WTC11 (cell line): ENCODE measurements around the gene SLC8A3. TPM values are rescaled to one million over a fixed set of nuclear protein-coding genes. Genes with fewer than 3 reads are reported as not detected.

Experiments used
- ATAC-seq: fragments of 200-7000 bp; cut with Tn5 transposase; 2 replicates; pipeline ENCODE4 v1.10.0; 2021; ENCODE audit warnings: mild to moderate bottlenecking, moderate library complexity
- CTCF ChIA-PET: fragments of 300-600 bp; sonication (Branson Sonifier 250); formaldehyde crosslinking; loops from one replicate; lab custom pipeline; 2021; ENCODE audit warnings: antibody characterized with exemption; lab: Charles Lee
- POLR2A ChIA-PET: fragments of 350-600 bp; sonication (Branson Sonifier 250); formaldehyde crosslinking; loops from one replicate; lab custom pipeline; 2021; ENCODE audit warnings: antibody characterized with exemption; lab: Charles Lee
- DNase-seq: peaks from one replicate; pipeline ENCODE4 v3.0.0; 2021; ENCODE audit warnings: low spot score
- H3K27ac Mint-ChIP-seq: 2 replicates; pipeline ENCODE4 v1.8.0; 2021; ENCODE audit warnings: mixed read lengths
- H3K27me3 Mint-ChIP-seq: 2 replicates; pipeline ENCODE4 v1.8.0; 2021; ENCODE audit warnings: low read depth, mild to moderate bottlenecking, moderate library complexity, mixed read lengths
- H3K36me3 Mint-ChIP-seq: 2 replicates; pipeline ENCODE4 v1.8.0; 2021; ENCODE audit warnings: mixed read lengths
- H3K4me1 Mint-ChIP-seq: 2 replicates; pipeline ENCODE4 v1.8.0; 2022; ENCODE audit warnings: mixed read lengths
- H3K4me3 Mint-ChIP-seq: 2 replicates; pipeline ENCODE4 v1.8.0; 2021; ENCODE audit warnings: mild to moderate bottlenecking, moderate library complexity, mixed read lengths
- H3K9me3 Mint-ChIP-seq: 2 replicates; pipeline ENCODE4 v1.8.0; 2021; ENCODE audit warnings: mixed read lengths
- AR ChIP-seq: fragments of 250-450 bp; sonication (Bioruptor Pico); IDR thresholded peaks from 2 replicates; pipeline ENCODE4 v1.9.0; 2021; ENCODE audit warnings: mild to moderate bottlenecking
- CREM ChIP-seq: sonication (generic); formaldehyde crosslinking; IDR thresholded peaks from 2 replicates; pipeline ENCODE4 v1.8.1; 2022; ENCODE audit warnings: mild to moderate bottlenecking, missing genetic modification reagents, moderate library complexity
- ERG ChIP-seq: fragments of 250-450 bp; sonication (Bioruptor Pico); IDR thresholded peaks from 2 replicates; pipeline ENCODE4 v1.8.0; 2021; ENCODE audit warnings: mild to moderate bottlenecking
- FOXK1 ChIP-seq: sonication (generic); formaldehyde crosslinking; IDR thresholded peaks from 2 replicates; pipeline ENCODE4 v1.8.0; 2022; ENCODE audit warnings: mild to moderate bottlenecking, moderate library complexity, missing genetic modification reagents
- GRHL2 ChIP-seq: fragments of 250-450 bp; sonication (Bioruptor Pico); IDR thresholded peaks from 2 replicates; pipeline ENCODE4 v1.8.0; 2022; ENCODE audit warnings: mild to moderate bottlenecking, moderate library complexity; ENCODE audit not compliant: insufficient replicate concordance, severe bottlenecking
- IRF1 ChIP-seq: sonication (generic); formaldehyde crosslinking; IDR thresholded peaks from 2 replicates; pipeline ENCODE4 v1.8.0; 2023; ENCODE audit warnings: missing genetic modification reagents
- JAZF1 ChIP-seq: fragments of 250-450 bp; sonication (Bioruptor Pico); IDR thresholded peaks from 2 replicates; pipeline ENCODE4 v1.9.0; 2021; ENCODE audit warnings: moderate library complexity, mild to moderate bottlenecking, inconsistent platforms
- MXD4 ChIP-seq: fragments of 250-450 bp; sonication (Bioruptor Pico); IDR thresholded peaks from 2 replicates; pipeline ENCODE4 v1.8.0; 2021; ENCODE audit warnings: mild to moderate bottlenecking, moderate library complexity, borderline replicate concordance
- NR3C1 ChIP-seq: sonication (generic); formaldehyde crosslinking; conservative IDR thresholded peaks from 2 replicates; pipeline ENCODE4 v1.8.1; 2023; ENCODE audit warnings: low read depth, mild to moderate bottlenecking, missing genetic modification reagents
- OVOL2 ChIP-seq: fragments of 250-450 bp; sonication (Bioruptor Pico); IDR thresholded peaks from 2 replicates; pipeline ENCODE4 v1.9.0; 2021; ENCODE audit warnings: mild to moderate bottlenecking, borderline replicate concordance
- ZNF281 ChIP-seq: sonication (generic); formaldehyde crosslinking; IDR thresholded peaks from 2 replicates; pipeline ENCODE4 v1.8.0; 2023; ENCODE audit warnings: mild to moderate bottlenecking, missing genetic modification reagents
- ZNF416 ChIP-seq: fragments of 250-450 bp; sonication (Bioruptor Pico); IDR thresholded peaks from 2 replicates; pipeline ENCODE4 v1.9.0; 2021; ENCODE audit warnings: mild to moderate bottlenecking, inconsistent platforms
- total RNA-seq: library from RNA; stranded (reverse); gene quantifications from 3 replicates; pipeline ENCODE4 v1.2.3, GENCODE V29; 2021
- TF ChIP-seq, protein P1 (sequence below): sonication (generic); formaldehyde crosslinking; IDR thresholded peaks from 2 replicates; pipeline ENCODE4 v1.8.1; 2023; ENCODE audit warnings: mild to moderate bottlenecking, missing genetic modification reagents
- TF ChIP-seq, protein P2 (sequence below): fragments of 250-450 bp; sonication (Bioruptor Pico); IDR thresholded peaks from 2 replicates; pipeline ENCODE4 v1.9.0; 2021; ENCODE audit warnings: mild to moderate bottlenecking, borderline replicate concordance

SLC8A3 gene
- total RNA-seq, 1 experiment from 2014 or later, result 0.63 TPM

GRCh38 chr14:70018713-70019211 is 170.0 kb downstream of the SLC8A3 start (continued):
- TF ChIP-seq CREM (CRISPR knock-in tag) (no peak), FOXK1 (CRISPR knock-in tag) (no peak), NR3C1 (CRISPR knock-in tag) (no peak), GRHL2 (CRISPR knock-in tag) (no peak), ZNF416 (CRISPR knock-in tag) (no peak), JAZF1 (CRISPR knock-in tag) (no peak), ERG (no peak)
- TF ChIP-seq, protein P1, sequence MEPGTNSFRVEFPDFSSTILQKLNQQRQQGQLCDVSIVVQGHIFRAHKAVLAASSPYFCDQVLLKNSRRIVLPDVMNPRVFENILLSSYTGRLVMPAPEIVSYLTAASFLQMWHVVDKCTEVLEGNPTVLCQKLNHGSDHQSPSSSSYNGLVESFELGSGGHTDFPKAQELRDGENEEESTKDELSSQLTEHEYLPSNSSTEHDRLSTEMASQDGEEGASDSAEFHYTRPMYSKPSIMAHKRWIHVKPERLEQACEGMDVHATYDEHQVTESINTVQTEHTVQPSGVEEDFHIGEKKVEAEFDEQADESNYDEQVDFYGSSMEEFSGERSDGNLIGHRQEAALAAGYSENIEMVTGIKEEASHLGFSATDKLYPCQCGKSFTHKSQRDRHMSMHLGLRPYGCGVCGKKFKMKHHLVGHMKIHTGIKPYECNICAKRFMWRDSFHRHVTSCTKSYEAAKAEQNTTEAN (CRISPR knock-in tag), result no peak
- TF ChIP-seq, protein P2, sequence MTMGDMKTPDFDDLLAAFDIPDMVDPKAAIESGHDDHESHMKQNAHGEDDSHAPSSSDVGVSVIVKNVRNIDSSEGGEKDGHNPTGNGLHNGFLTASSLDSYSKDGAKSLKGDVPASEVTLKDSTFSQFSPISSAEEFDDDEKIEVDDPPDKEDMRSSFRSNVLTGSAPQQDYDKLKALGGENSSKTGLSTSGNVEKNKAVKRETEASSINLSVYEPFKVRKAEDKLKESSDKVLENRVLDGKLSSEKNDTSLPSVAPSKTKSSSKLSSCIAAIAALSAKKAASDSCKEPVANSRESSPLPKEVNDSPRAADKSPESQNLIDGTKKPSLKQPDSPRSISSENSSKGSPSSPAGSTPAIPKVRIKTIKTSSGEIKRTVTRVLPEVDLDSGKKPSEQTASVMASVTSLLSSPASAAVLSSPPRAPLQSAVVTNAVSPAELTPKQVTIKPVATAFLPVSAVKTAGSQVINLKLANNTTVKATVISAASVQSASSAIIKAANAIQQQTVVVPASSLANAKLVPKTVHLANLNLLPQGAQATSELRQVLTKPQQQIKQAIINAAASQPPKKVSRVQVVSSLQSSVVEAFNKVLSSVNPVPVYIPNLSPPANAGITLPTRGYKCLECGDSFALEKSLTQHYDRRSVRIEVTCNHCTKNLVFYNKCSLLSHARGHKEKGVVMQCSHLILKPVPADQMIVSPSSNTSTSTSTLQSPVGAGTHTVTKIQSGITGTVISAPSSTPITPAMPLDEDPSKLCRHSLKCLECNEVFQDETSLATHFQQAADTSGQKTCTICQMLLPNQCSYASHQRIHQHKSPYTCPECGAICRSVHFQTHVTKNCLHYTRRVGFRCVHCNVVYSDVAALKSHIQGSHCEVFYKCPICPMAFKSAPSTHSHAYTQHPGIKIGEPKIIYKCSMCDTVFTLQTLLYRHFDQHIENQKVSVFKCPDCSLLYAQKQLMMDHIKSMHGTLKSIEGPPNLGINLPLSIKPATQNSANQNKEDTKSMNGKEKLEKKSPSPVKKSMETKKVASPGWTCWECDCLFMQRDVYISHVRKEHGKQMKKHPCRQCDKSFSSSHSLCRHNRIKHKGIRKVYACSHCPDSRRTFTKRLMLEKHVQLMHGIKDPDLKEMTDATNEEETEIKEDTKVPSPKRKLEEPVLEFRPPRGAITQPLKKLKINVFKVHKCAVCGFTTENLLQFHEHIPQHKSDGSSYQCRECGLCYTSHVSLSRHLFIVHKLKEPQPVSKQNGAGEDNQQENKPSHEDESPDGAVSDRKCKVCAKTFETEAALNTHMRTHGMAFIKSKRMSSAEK, result no peak

- ChIA-PET CTCF (interaction anchor here (1.0 to 1.9 kb wide), 3 partner anchors 10 to 299 kb away, joined by 3 to 8 read pairs (median 7); partner anchors contain the start of gene SMOC1), POLR2A (no interaction called here)
- TF ChIP-seq GRHL2 (CRISPR knock-in tag) (no peak), ZNF281 (CRISPR knock-in tag) (no peak)
- no peaks in the 10 kb centered on the region for H3K9me3 Mint-ChIP-seq
- no peak overlapping the region for H3K27ac Mint-ChIP-seq
- ATAC-seq (no peak), DNase-seq (no peak)
- H3K27me3 Mint-ChIP-seq, result no peaks in the 10 kb centered on the region; the same call in 1 of the 2 replicates
- H3K4me1 Mint-ChIP-seq, result peaks cover 12% of the 10 kb centered on the region
- no peak overlapping the region for H3K4me3 Mint-ChIP-seq
- H3K36me3 Mint-ChIP-seq, result no peaks in the 10 kb centered on the region
These were observed 170.5 kb downstream of the SLC8A3 start for GRCh38 chr14:70018230-70018629.

- Mint-ChIP-seq H3K4me3 (no peak overlapping the region), H3K4me1 (peaks cover 10% of the 10 kb centered on the region), H3K27ac (no peak overlapping the region), H3K36me3 (no peaks in the 10 kb centered on the region), H3K9me3 (peaks cover 12% of the 10 kb centered on the region; the same call in 1 of the 2 replicates), H3K27me3 (no peaks in the 10 kb centered on the region)
- ChIA-PET POLR2A (no interaction called here), CTCF (interaction anchor here (0.9 to 2.3 kb wide), 13 partner anchors 10 to 440 kb away, joined by 3 to 25 read pairs (median 5); partner anchors contain the start of genes CCDC177 and SMOC1)
- ATAC-seq (no peak), DNase-seq (no peak)
- TF ChIP-seq IRF1 (CRISPR knock-in tag) (no peak), AR (CRISPR knock-in tag) (no peak), MXD4 (CRISPR knock-in tag) (no peak), OVOL2 (no peak), ZNF281 (CRISPR knock-in tag) (no peak)
These were observed 174.2 kb downstream of the SLC8A3 start for GRCh38 chr14:70014406-70015095.
